Keratinocyte (primary cell): ENCODE data around the gene SPATA31A6.
"Not testable (repeated sequence)": the region's sequence is repeated elsewhere in the genome, so short reads cannot be mapped to it uniquely, and the experiment has no call there.

Source experiments
- EZH2 ChIP-seq: IDR thresholded peaks from one replicate; pipeline ENCODE4 v1.6.1; 2012; ENCODE audit warnings: inconsistent platforms, mild to moderate bottlenecking, low read length, moderate library complexity
- TF ChIP-seq, protein P1 (sequence below), 3 experiments: IDR thresholded peaks in 1 of 3; conservative IDR thresholded peaks in 1 of 3; optimal IDR thresholded peaks in 1 of 3; 2 replicates in 2 of 3; 3 replicates in 1 of 3; pipeline versions ENCODE3 to v1.5.1; 2011; ENCODE audit warnings: low read length in 3 of 3, mild to moderate bottlenecking in 3 of 3, moderate library complexity in 2 of 3, control low read depth in 1 of 3, inconsistent platforms in 1 of 3; ENCODE audit not compliant: insufficient read depth in 2 of 3; ENCODE audit errors: extremely low read depth in 1 of 3

DNA sequence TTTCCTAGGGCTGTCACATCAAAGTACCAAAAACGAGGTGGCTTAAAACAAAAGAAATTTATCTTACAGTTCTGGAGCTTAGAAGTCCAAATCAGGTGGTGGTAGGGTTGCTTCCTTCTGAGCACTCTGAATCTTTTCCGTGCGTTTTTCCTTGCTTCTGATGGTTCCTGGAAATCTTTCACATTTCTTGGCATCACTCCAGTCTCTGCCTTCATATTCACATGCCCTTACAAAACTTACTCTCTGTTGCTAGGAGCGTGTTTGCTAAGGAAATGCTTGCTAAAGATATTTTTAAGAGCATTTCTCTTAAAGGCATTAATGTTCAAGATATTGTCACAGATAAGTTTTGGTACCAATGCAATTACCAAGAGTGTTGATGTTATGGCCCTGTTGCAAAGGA lies 49.6 kb downstream of the SPATA31A6 start:
- TF ChIP-seq, protein P1, sequence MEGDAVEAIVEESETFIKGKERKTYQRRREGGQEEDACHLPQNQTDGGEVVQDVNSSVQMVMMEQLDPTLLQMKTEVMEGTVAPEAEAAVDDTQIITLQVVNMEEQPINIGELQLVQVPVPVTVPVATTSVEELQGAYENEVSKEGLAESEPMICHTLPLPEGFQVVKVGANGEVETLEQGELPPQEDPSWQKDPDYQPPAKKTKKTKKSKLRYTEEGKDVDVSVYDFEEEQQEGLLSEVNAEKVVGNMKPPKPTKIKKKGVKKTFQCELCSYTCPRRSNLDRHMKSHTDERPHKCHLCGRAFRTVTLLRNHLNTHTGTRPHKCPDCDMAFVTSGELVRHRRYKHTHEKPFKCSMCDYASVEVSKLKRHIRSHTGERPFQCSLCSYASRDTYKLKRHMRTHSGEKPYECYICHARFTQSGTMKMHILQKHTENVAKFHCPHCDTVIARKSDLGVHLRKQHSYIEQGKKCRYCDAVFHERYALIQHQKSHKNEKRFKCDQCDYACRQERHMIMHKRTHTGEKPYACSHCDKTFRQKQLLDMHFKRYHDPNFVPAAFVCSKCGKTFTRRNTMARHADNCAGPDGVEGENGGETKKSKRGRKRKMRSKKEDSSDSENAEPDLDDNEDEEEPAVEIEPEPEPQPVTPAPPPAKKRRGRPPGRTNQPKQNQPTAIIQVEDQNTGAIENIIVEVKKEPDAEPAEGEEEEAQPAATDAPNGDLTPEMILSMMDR (optimal IDR thresholded peaks at IDR 0.05 in 1 of 3, IDR thresholded peaks at IDR 0.05 in 1 of 3, conservative IDR thresholded peaks at IDR 0.05 in 1 of 3; ENCODE audit: extremely low read depth in 1 of 3, insufficient read depth in 2 of 3, low read length in 3 of 3) = not testable (repeated sequence)
- not testable (repeated sequence) for TF ChIP-seq EZH2
